CD14-positive monocyte (primary cell): ENCODE results near the gene TOGARAM2. TPM values are rescaled to one million over a fixed set of nuclear protein-coding genes. Genes with fewer than 3 reads are reported as not detected.

Source experiments
- DNase-seq, 3 donors: peaks; one replicate each; pipeline ENCODE4 v3.0.0-alpha.2; 2011 to 2022
- H2AFZ ChIP-seq: 2 replicates; pipeline ENCODE4 v1.6.0; 2012; ENCODE audit warnings: mild to moderate bottlenecking, low read depth, low read length, inconsistent platforms; ENCODE audit not compliant: insufficient read depth, poor library complexity, severe bottlenecking
- H3K27ac ChIP-seq, 2 donors: 1 replicate in 1 of 2; 2 replicates in 1 of 2; pipeline ENCODE4 v1.5.1; 2012 to 2013; ENCODE audit warnings: low read length in 2 of 2, control low read depth in 1 of 2, inconsistent platforms in 1 of 2, low read depth in 1 of 2, mild to moderate bottlenecking in 1 of 2
- H3K27me3 ChIP-seq, 2 donors: one replicate each; pipeline versions ENCODE4 v1.6.0 to v1.6.1; 2011 to 2013; ENCODE audit warnings: low read length in 2 of 2; ENCODE audit not compliant: control insufficient read depth in 2 of 2, insufficient read depth in 2 of 2
- H3K36me3 ChIP-seq, 2 donors: replicated peaks in 1 of 2; 1 replicate in 1 of 2; 2 replicates in 1 of 2; pipeline versions ENCODE4 v1.5.1 to v1.6.1; 2012 to 2013; ENCODE audit warnings: low read length in 2 of 2, control low read depth in 1 of 2, inconsistent platforms in 1 of 2, mild to moderate bottlenecking in 1 of 2; ENCODE audit not compliant: insufficient read depth in 2 of 2, control insufficient read depth in 1 of 2
- H3K4me1 ChIP-seq, 2 donors: 1 replicate in 1 of 2; 2 replicates in 1 of 2; pipeline versions ENCODE4 v1.5.1 to v1.6.1; 2012 to 2013; ENCODE audit warnings: low read length in 2 of 2, control low read depth in 1 of 2, inconsistent platforms in 1 of 2, mild to moderate bottlenecking in 1 of 2, moderate library complexity in 1 of 2; ENCODE audit not compliant: insufficient read depth in 2 of 2, control insufficient read depth in 1 of 2
- H3K4me2 ChIP-seq: replicated peaks from 2 replicates; pipeline ENCODE3; 2012; ENCODE audit warnings: low read length, moderate library complexity, mild to moderate bottlenecking; ENCODE audit not compliant: poor library complexity, severe bottlenecking; ENCODE audit errors: extremely low read depth
- H3K4me3 ChIP-seq, 3 experiments: fragments of 200-600 bp in 1 of 3; sonication (generic) in 1 of 3; replicated peaks in 1 of 3; 1 replicate in 2 of 3; 2 replicates in 1 of 3; pipeline ENCODE4 v1.5.1; 2011 to 2013; ENCODE audit warnings: low read length in 3 of 3, mild to moderate bottlenecking in 3 of 3, control low read depth in 2 of 3, low read depth in 2 of 3, inconsistent platforms in 1 of 3, moderate library complexity in 1 of 3
- H3K79me2 ChIP-seq: 2 replicates; pipeline ENCODE4 v1.6.0; 2012; ENCODE audit warnings: mild to moderate bottlenecking, control low read depth, inconsistent platforms, low read length, moderate library complexity; ENCODE audit not compliant: insufficient read depth
- H3K9ac ChIP-seq: 2 replicates; pipeline ENCODE4 v1.6.0; 2017; ENCODE audit warnings: low read length, mild to moderate bottlenecking; ENCODE audit not compliant: insufficient read depth, poor library complexity, severe bottlenecking
- H3K9me3 ChIP-seq, 2 donors: replicated peaks in 1 of 2; 1 replicate in 1 of 2; 2 replicates in 1 of 2; pipeline versions ENCODE4 v1.5.1 to v1.6.1; 2012 to 2013; ENCODE audit warnings: low read length in 2 of 2, control low read depth in 1 of 2; ENCODE audit not compliant: control insufficient read depth in 1 of 2, insufficient read depth in 1 of 2
- H4K20me1 ChIP-seq: 2 replicates; pipeline ENCODE4 v1.6.0; 2012; ENCODE audit warnings: mild to moderate bottlenecking, low read length, control low read depth, moderate library complexity; ENCODE audit not compliant: insufficient read depth
- H3K27ac Mint-ChIP-seq, 7 donors: one replicate each; pipeline ENCODE4 v1.8.0; 2020; ENCODE audit warnings: mild to moderate bottlenecking in 7 of 7, mixed read lengths in 7 of 7, moderate library complexity in 6 of 7, inconsistent platforms in 2 of 7
- H3K27me3 Mint-ChIP-seq, 3 donors: one replicate each; pipeline ENCODE4 v1.8.0; 2021 to 2022; ENCODE audit warnings: low read depth in 3 of 3, mild to moderate bottlenecking in 3 of 3, mixed read lengths in 3 of 3, moderate library complexity in 3 of 3, inconsistent platforms in 1 of 3
- H3K36me3 Mint-ChIP-seq, 2 donors: one replicate each; pipeline ENCODE4 v1.8.0; 2020; ENCODE audit warnings: mixed read lengths in 2 of 2, inconsistent platforms in 1 of 2, mild to moderate bottlenecking in 1 of 2
- H3K4me1 Mint-ChIP-seq: one replicate; pipeline ENCODE4 v1.8.0; 2020; ENCODE audit warnings: mild to moderate bottlenecking, mixed read lengths
- H3K4me3 Mint-ChIP-seq, 2 donors: one replicate each; pipeline ENCODE4 v1.8.0; 2020; ENCODE audit warnings: mild to moderate bottlenecking in 2 of 2, mixed read lengths in 2 of 2, moderate library complexity in 1 of 2
- H3K9me3 Mint-ChIP-seq, 7 donors: one replicate each; pipeline ENCODE4 v1.8.0; 2020 to 2022; ENCODE audit warnings: mixed read lengths in 7 of 7, mild to moderate bottlenecking in 6 of 7, moderate library complexity in 6 of 7, inconsistent platforms in 2 of 7
- WGBS: methylation state at CpG from one replicate; pipeline ENCODE4 v1.1.5; 2013; ENCODE audit warnings: missing lambda C conversion rate; ENCODE audit not compliant: insufficient coverage; 5-methylcytosine and 5-hydroxymethylcytosine counted together
- intact Hi-C, 2 donors: fragments of 100-400 bp; cut with micrococcal nuclease; formaldehyde crosslinking; loops; one replicate each; pipeline versions ENCODE4 v1.15.0 to v1.15.1; 2023
- polyA plus RNA-seq, 3 donors: library from polyadenylated mRNA; depleted of rRNA in 1 of 3; unstranded in 2 of 3; stranded (reverse) in 1 of 3; fragments of 300-500 nt in 2 of 3; fragments of >200 nt in 1 of 3; fragmentation: Illumina TruSeq in 2 of 3; gene quantifications; 1 replicate in 2 of 3; 2 replicates in 1 of 3; pipeline ENCODE4 v1.2.3, GENCODE V29; 2012 to 2021
- TF ChIP-seq, protein P1 (sequence below): fragments of 200-600 bp; IDR thresholded peaks from one replicate; pipeline ENCODE4 v1.8.0; 2022; ENCODE audit warnings: antibody characterized with exemption, mild to moderate bottlenecking

TOGARAM2 gene
- polyA plus RNA-seq, 3 donors = 0.23 to 5.5 TPM; not detected in 1

DNA sequence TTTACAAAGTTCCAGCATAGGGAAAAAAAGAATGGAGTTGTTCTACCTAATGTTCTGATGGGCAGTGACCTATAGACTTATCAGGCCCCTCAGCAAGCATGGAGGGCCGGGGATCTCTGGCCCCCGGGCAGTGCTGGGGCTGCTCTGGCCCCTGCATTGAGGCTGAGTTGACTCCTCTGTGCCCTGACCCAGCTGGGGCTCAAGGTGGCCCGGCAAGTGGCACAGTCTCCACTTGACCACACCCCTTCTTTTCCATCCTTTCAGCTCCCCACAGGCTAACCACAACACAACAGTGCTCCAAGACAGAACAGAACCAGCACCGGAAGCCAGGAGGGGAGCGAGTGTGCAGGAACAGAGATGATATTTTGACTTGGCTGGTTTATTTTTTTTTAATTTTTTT lies 19.9 kb downstream of the TOGARAM2 start:
- Histone ChIP-seq H3K4me3 (no peak overlapping the region), H3K27ac (peak overlapping the region; percentile 68 to 76), H3K79me2 (no peaks in the 10 kb centered on the region), H3K27me3 (no peaks in the 10 kb centered on the region), H3K9me3 (no peaks in the 10 kb centered on the region), H3K36me3 (no peaks in the 10 kb centered on the region), H3K4me1 (peaks cover 24 to 25% of the 10 kb centered on the region in 2 donors), H3K9ac (no peak overlapping the region), H2AFZ (peak overlapping the region; percentile 41), H3K4me2 (peak overlapping the region; percentile 46), H4K20me1 (no peaks in the 10 kb centered on the region)
- Mint-ChIP-seq H3K9me3 (peaks cover 0 to 1% (median 0%) of the 10 kb centered on the region in 7 donors), H3K27me3 (peaks cover 0 to 4% (median 2%) of the 10 kb centered on the region in 3 donors), H3K36me3 (no peaks in the 10 kb centered on the region), H3K27ac (peak overlapping the region in 5 of 7 donors; percentile 80 to 96 (median 92)), H3K4me3 (peak overlapping the region in 1 of 2 donors; percentile 58), H3K4me1 (peaks cover 19% of the 10 kb centered on the region)
- intact Hi-C loops = no loop called here
- TF ChIP-seq, protein P1, sequence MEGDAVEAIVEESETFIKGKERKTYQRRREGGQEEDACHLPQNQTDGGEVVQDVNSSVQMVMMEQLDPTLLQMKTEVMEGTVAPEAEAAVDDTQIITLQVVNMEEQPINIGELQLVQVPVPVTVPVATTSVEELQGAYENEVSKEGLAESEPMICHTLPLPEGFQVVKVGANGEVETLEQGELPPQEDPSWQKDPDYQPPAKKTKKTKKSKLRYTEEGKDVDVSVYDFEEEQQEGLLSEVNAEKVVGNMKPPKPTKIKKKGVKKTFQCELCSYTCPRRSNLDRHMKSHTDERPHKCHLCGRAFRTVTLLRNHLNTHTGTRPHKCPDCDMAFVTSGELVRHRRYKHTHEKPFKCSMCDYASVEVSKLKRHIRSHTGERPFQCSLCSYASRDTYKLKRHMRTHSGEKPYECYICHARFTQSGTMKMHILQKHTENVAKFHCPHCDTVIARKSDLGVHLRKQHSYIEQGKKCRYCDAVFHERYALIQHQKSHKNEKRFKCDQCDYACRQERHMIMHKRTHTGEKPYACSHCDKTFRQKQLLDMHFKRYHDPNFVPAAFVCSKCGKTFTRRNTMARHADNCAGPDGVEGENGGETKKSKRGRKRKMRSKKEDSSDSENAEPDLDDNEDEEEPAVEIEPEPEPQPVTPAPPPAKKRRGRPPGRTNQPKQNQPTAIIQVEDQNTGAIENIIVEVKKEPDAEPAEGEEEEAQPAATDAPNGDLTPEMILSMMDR = no peak
- no peak for DNase-seq
- WGBS = 64% methylated on average over 2 of the region's 5 CpGs

DNA sequence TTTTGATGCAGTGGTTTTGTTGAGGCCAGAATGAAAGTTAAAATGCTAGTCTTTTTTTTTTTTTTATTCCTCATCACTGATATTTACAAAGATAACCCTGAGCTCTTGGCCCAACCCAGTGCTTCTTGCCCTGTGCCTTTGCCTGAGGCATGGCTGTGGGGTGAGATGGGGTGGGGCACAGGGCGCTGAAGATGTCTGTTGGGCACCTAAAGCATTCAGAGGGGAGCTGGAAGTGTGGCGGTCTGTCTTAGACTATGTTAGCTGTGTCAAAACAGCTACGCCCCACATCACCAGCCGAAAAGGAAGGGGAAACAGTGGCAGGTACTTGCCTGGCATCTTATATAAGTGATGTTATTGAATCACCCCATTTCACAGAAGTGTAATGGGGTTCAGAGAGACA lies 20.7 kb downstream of the TOGARAM2 start:
- intact Hi-C loops = no loop called here
- no peak overlapping the region for H3K4me2 ChIP-seq
- no peak for DNase-seq
- 100% methylated on average over 1 of the region's 4 CpGs for WGBS
- H3K4me1 ChIP-seq = peaks cover 29% of the 10 kb centered on the region in 2 donors
- Mint-ChIP-seq H3K27me3 (peaks cover 0 to 4% (median 2%) of the 10 kb centered on the region in 3 donors), H3K4me3 (no peak overlapping the region), H3K27ac (peak overlapping the region in 6 of 7 donors; percentile 7 to 88 (median 28)), H3K36me3 (no peaks in the 10 kb centered on the region), H3K4me1 (peaks cover 19% of the 10 kb centered on the region), H3K9me3 (no peaks in the 10 kb centered on the region)
- no peaks in the 10 kb centered on the region for H4K20me1 ChIP-seq
- H2AFZ ChIP-seq = no peak overlapping the region
- H3K27me3 ChIP-seq = no peaks in the 10 kb centered on the region
- H3K79me2 ChIP-seq = no peaks in the 10 kb centered on the region
- TF ChIP-seq, protein P1 = no peak
- no peaks in the 10 kb centered on the region for H3K36me3 ChIP-seq
- H3K9me3 ChIP-seq = no peaks in the 10 kb centered on the region
- no peak overlapping the region for H3K4me3 ChIP-seq
- no peak overlapping the region for H3K27ac ChIP-seq
- H3K9ac ChIP-seq = no peak overlapping the region
